NCI-H446 (cell line): ENCODE measurements around the gene CYB561D2.

ENCODE experiments used
- DNase-seq, 2 experiments: peaks; one replicate each; lab custom pipeline; 2025; lab: John Stamatoyannopoulos, UW

CYB561D2 gene

DNA sequence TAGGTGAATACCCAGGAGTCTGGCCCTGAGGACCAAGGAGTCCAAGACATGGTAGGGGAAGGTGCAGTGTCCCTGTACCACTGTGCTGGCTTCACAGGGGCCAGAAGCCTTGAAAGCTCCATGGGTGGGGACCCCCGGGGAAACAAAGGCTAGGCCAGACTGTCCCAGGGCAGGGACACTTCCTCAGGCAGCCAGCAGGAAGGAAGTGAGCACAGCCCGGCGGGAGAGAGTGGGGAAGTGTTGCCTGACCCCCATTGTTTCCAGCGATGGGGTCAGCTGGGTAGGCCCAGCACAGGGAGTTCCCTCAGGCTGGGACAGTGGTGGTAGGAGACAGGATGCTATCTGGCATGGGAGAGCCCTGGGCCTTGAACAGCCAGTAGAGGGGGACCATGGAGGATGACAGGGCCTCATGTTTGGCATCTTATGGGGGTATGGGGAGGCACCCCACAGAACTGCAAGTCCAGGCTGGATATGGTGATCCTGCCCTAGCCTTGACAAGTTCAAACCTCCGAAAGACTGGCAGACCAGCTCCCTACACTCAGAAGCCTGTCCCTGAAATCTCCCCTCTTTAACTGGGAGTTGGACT lies 27.0 kb upstream of the CYB561D2 start:
- DNase-seq: no peak

DNA sequence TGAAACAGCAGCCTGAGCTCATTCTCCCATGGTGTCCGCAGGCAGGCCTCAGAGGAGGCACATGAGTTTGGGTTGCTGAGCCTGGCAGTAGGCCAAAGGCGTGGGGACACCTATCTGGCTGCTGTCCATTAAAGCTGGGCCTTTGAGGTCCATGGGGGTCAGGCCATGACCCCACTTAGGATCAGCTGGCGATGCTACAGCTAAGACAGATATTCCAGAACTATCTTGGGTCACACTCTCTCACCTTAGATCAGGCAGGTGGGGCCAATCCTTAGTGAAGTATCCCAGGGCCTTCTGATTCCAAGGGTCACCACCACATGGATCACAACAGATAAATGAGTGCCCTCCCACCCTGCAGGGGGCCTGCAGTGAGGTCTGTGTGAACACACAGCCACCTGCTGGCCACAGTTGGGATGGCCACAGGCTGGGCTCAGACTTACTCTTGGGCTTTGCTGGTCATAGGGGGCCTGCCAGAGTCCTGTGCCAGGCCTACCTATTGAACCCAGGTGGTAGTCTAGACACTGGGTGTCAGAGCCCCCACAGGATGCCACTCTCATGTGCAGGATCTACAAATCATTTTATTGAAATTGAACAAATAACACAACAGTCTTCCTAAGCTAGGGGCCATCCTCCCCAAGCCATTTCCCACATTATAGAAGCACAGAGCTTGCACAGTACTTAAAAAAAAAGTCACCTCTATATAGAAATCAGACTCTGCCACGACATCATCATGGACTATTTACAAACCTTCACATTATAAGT lies 26.1 kb upstream of the CYB561D2 start:
- DNase-seq: peak in 1 of 2 experiments; percentile 65

DNA sequence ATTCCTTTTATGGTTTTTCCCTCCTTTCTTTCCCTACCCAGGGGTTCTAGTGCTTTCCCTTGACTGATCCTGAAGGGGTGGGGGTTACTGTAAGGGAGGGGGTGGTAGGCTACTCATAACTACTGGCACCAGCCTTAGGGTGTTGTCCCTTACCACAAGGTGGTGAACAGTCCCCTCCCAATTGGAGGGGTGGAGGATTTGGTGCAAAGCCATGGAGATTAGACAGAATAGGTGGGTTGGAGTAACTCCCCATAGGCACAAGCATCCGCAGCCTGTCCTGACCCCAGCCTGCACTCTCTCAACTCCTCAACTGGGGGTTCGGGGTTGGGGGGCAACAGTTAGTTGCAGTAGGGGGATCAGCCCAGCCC lies 25.6 kb upstream of the CYB561D2 start:
- DNase-seq: no peak

DNA sequence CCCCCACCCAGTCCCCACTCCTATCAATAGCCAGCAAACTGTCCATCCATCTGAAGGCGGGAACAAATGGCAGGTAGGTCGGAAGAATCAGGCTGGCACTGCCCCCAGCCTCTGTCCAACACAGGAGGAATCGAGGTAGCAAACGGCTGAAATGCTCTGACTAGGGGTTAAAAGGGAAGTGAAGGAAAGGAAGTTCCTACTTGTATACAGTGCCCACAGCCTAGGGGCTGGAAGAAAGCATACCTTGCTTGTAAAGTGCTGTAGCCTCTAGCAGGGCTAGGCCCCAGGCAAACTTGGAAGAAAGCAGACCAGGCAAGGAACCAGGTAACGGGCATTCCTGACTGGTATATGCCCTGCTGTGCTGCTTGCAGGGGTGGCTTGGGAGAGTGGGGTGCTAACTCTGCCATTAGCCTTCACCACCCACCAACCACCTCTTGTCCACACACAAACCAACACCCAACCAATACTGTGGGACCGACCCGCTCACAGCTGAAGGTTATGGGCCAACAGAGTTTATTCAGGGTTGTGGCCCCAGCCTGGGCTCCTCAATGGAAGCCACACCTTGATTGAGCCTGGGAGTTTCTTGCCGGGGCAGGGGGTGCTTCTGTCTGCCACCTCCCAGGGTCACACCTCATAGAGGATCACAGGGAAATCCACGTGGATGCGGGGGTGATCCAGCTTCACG lies 25.0 kb upstream of the CYB561D2 start:
- no peak for DNase-seq

DNA sequence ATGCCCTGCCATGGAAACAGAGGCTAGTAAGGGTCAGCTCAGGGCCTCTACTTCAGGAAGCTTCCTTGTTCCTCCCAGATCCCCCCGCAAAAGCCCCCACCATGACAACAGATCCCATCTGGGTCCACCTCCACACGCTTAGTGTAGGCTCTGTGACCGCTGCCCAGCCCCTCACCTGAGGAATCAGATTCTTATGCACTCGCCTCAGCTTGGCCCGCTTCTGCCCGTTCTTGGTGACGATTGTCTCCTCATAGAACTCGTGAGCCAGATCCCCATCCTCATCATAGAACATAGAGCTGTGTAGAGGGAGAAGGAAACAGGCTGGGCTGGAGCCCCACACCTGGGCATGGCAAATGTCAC lies 24.5 kb upstream of the CYB561D2 start:
- no peak for DNase-seq

DNA sequence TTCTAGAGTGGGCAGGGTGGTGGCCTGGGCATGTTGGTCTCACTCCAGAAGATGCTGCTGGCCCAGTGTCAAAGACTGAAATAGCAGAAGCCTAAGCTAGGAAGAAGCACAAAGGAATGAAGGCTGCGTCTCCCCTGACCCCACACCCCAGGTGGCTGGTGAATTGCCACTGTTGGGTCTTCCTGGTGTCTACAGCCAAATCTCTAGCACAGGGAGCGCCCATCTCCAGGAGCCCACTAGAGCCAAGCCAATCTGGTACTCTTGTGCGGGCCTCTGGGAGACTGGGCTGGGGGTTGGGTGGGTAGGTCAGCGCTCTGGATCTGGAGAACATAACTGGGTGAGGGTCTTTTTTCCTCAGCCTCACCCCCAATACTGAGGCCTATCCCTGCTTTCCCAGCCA lies 23.5 kb upstream of the CYB561D2 start:
- no peak for DNase-seq

DNA sequence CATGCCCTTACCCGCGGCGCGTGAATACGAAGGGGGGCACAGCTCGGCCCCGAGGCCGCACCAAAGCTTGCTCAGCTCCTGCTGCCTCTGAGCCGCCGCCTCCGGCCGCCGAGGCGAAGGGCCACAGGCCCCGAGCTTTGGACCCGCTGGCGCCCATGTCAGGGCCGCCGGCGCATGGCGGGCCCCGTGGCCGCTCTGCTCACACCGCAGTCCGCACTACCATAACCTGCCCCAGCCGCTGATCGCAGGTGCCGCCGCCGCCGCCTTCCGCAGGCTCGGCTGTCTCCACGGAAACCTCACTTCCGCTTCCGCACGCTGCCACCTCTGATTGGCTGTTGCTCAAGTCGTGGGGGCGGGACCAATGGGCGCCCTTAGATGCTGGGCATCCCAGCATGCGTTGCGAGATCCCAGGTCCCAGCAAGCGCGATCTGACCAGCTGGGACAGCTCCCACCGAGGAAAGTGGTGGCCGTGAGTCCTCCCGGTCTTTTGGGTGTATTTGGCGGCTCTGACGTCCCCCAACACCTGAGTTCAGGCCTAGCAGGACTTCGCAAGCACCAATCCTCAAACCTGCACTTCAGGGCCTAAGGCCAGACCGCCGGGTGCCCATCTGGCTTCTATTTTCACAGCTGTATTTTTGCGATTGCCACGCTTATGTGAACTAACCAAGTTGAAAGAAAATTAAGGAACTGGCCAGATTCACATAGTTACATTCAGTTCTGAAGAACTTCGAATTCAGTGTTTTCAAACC lies 22.5 kb upstream of the CYB561D2 start, which contains the start of gene TUSC2:
TUSC2 (minus strand) TSS at position 281 of the 749 bp plus-strand sequence; CDS start at position 157, 124 bp downstream.
- DNase-seq: peak; percentile 31 to 93

DNA sequence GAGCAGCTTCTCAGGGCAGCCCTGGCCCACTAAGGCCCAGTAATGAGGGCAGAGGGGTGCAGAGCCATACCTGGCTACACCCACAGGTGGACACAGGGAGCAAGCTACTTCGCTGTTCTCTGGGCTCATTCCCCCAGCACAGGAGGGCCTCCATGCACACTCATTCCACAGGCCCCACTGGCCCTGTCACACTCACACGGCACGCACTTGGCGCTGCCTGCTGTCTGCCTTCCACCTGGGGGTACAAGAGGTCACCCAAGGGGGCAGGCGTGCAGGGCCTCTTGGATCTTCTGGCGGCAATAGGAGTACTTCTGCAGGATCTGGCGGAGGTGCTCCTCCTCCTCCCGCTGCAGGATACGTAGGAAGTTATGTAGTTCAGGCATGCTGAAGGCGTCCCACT lies 20.3 kb upstream of the CYB561D2 start:
- DNase-seq: no peak

DNA sequence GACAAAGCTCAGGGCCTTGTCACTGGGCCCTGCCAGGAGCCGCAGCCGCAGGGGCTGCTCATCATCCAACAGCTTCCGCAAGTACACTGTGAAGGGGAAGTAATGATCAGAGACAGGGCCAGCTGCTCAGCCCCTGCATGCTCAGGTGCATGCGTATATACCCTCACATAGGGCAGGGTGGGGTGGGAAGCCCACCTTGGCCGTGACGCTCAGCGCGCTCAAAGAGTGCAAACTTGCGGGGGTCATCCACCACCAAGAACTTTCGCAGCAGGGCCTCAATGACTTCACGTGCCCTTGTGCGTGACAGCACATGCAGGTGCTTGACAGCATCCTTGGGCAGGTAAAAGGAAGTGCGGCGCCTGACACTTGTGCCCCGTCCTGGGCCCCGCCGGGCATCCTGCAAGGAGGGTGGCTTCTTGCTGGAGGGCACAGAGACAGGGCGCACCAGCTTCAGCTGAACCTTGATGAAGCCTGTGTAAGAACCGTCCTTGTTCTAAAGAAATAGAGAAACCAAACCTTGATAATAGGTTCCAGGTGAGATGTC lies 19.2 kb upstream of the CYB561D2 start:
- no peak for DNase-seq

DNA sequence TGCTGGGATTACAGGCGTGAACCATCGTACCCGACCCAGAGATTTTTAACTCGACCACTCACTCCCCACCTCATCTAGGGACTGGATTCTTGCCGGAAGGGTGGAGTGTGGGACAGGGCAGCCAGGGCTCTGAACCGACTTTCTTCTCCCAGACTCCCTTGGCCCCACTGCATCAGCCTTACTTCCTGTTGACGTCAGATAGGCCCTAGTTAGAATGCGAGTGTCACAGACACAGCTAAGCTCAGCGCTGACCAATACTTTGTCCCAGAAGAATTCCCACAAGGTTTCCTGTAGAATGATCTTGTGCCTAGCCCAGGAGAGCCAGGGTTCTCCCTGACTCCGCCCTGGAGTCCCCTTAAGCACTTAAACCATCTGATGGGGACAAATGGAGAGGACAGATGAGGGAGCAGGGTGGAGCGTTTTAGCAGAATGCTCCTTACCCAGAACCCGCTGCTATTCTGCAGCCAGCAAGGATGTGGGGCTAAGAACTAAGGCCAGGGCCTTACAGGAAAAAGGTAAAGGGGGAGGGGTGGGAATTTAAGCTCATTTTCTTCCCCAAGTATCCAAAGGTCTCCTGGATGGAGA lies 16.8 kb upstream of the CYB561D2 start:
- DNase-seq: no peak

DNA sequence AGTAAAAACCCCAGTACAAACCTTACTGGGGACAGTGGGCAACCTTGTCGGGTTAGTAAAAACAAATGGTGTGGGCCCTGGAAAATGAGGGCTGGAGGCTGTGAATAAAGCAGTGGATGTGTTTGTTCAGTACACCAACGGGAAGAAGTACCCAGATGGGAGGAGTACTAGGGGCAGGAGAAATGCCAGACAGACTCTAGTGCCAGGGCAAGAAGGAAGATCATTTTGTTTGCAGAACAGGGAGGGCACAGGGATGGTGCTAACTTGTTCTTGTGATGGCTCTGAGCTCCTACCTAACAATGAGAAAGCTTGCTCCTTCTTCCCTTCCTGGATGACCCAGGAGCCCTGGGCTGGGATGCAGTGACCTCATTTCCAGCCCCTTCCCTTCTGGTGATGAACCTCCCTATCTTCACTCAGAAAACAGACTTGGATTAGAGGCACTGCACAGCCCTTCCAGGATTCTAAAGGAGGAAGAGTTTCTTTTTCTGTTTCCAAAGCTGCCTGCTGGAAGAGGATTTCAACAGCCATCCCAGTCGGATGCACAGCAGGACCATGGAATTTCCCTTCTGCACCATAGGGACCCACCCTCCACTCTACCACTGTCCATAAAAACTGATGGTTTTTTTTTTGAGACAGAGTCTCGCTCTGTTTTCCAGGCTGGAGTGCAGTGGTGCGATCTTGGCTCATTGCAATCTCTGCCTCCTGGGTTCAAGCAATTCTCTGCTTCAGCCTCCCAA lies 16.2 kb upstream of the CYB561D2 start:
- DNase-seq: no peak

DNA sequence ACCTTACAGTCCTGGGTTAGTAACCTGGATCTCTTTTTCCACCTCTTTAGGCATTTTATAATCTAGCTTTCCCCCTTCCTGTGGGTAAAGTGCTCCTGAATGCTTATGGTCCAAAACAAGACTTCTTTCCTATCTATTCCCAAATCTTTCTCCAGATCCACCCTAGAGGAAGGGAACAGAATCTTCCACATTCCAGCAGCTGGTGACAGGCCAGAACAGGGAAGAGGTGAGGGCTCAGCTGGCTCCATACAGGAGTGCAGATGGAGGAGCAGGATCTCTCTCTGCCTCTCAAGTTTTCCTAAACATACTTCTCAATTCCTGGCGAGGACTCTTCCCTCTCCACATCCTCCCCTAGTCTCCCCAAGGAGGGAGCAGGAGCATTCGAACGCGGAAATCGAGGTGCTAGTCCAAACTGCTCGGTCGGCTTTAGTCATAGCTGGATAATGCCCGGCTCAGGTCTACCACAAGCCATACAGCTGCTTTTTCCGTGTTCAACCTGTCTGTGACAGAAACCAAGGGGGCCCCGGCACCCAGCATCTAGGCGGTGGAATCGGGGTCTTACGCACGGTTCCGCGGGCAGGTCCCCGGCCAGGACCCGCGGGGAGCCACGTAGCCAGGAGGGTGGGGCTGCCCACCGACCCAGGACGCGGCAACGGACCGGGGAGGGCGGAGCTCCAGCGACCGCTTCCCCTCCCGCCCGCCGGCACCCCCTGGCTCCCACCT lies 14.0 kb upstream of the CYB561D2 start:
- no peak for DNase-seq

DNA sequence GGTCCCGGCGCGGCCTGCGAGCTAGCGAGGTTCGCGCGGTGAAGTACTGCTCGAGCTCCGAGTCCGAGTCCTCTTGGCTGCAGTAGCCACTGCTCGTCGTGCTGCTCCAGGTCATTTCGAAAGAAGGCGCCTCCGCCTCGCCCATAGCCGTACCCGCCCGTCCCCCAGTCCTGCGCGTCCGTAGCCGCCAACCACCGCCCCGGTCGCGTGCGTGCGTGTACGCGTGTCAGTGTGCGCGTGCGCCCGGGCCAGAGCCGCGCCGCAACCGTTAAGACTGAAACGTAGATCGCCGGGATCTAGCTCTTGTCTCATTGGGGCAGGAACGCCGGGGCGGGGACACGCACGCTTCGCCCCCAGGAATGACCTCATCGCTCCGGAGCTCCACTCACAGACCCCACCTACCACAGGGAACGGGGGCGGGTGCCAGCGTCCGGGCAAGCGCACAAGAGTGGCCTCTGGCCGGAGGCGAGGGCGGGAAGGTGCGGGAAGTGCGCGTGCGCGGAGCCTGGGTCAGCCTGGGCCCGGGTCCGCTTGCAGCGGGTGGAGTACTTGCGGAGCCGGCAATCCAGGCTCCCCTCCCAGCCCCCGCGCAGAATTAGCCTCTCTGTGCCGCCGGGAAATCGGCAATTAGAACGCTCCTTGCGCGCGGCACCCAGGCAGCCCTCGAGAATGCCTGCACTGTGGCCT lies 13.3 kb upstream of the CYB561D2 start:
- DNase-seq: peak; percentile 80 to 95

DNA sequence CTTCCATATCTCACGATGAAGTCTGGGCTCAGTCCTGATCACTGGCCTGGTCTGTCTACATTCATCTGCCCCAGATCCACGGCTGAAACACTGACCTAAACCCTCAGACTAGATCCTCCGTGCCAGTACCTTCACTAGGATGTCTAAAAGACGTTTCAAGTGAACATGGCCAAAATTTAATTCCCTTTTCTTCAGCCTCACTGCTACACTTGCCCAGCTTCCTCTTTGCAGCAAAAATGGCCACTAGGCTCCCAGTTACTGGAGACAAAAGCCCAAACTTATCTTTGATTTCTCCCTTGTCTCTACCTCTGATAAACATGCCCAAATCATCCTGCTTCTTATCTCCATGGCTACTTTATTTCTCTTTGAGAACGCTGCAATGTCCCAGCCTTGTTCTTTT lies 11.7 kb upstream of the CYB561D2 start:
- DNase-seq: no peak

DNA sequence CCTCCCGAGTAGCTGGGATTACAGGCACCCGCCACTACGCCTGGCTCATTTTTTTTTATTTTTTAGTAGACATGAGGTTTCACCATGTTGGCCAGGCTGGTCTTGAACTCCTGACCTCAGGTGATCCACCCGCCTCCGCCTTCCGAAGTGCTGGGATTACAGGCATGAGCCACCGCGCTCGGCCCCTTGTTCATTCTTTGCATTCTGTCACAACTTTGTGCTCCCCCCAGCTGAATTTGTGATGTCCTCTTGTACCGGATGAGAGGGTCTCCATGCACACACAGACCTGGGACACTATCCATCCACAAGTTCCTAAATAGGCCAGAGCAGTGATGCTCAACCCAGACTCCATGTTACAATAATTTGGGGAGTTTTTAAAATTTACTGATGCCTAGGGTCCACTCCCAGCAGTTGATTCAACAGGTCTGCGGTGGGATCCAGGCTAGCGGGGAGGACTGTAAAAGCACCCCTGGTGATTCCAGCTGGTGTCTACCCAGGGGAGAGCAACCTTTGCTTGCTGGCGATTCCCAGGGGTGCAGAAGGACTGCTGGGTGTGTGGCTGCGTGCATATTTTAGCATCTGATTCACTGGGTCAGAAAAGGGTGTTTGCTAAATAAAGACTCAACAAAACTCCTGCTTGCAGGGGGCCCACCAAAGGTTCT lies 11.0 kb upstream of the CYB561D2 start:
- no peak for DNase-seq

DNA sequence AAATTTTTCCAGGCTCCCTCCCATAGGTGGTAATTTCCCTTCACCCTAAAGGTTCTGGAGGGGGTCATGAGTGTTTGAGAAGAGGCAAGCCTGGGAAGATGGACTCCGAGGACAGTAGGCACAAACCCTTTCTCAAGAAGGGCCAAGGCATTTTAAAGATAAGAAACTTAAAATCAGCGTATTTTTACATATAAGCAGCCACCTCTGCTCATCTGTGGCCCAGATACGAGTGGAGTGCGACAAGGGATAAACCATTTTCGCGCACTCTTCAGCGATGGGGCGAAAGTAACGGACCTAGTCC lies 10.6 kb upstream of the CYB561D2 start:
- no peak for DNase-seq

DNA sequence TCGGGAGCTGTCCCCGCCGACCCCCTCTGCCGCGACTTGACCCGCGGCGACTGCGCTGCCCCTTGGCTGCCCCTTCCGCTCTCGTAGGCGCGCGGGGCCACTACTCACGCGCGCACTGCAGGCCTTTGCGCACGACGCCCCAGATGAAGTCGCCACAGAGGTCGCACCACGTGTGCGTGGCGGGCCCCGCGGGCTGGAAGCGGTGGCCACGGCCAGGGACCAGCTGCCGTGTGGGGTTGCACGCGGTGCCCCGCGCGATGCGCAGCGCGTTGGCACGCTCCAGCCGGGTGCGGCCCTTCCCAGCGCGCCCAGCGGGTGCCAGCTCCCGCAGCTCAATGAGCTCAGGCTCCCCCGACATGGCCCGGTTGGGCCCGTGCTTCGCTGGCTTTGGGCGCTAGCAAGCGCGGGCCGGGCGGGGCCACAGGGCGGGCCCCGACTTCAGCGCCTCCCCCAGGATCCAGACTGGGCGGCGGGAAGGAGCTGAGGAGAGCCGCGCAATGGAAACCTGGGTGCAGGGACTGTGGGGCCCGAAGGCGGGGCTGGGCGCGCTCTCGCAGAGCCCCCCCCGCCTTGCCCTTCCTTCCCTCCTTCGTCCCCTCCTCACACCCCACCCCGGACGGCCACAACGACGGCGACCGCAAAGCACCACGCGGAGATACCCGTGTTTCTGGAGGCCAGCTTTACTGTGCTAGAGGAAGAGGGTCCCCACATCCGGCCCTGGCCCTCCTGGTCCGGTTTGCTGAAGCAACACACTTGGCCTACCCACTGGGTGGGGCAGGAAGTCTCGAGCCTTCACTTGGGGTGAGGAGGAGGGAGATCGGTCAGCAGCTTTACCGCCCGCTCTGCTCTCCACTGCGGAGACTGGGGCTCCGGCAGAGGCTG lies 10.0 kb upstream of the CYB561D2 start, which contains the start of gene RASSF1:
RASSF1 (minus strand) TSS at position 389 of the 882 bp plus-strand sequence; CDS start at position 358, 31 bp downstream.
- no peak for DNase-seq

DNA sequence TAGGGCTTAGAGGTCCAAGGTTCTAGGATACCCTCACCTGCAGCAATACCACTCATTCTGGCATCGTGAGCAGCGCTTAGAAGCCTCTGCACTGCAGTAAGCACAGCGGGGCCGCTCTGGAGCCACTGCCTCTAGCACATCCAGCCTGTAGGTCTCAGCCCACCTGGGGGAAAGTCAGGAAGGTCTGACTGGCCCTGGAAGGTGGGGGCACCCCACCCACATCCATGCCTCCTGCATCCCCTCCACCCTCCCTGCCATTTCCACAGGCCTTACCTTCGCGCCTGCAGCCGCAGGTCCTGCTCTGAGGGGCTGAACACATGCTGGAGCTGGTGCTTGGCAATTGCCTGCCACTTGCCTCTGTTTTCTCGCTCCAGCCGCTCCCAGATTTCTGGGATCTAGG lies 9.1 kb upstream of the CYB561D2 start:
- no peak for DNase-seq
